Mesothelial cell of epicardium (in vitro differentiated cells): ENCODE results near the gene MEX3A. TPM values are rescaled to one million over a fixed set of nuclear protein-coding genes. Genes with fewer than 3 reads are reported as not detected.
A peak's percentile ranks its signal among the peaks of the same experiment; 100 is the strongest.

ENCODE experiments used
- DNase-seq, 2 experiments: peaks; one replicate each; pipeline ENCODE4 v3.0.0; 2021; ENCODE audit warnings: low spot score in 2 of 2; ENCODE audit not compliant: unreplicated experiment in 2 of 2
- H3K27ac Mint-ChIP-seq: 2 replicates; pipeline ENCODE4 v1.8.0; 2021; ENCODE audit warnings: mixed read lengths
- H3K27me3 Mint-ChIP-seq: 2 replicates; pipeline ENCODE4 v1.8.0; 2021; ENCODE audit warnings: low read depth, mixed read lengths
- H3K36me3 Mint-ChIP-seq: 2 replicates; pipeline ENCODE4 v1.8.0; 2021; ENCODE audit warnings: mixed read lengths
- H3K4me1 Mint-ChIP-seq: 2 replicates; pipeline ENCODE4 v1.8.0; 2021; ENCODE audit warnings: mixed read lengths
- H3K4me3 Mint-ChIP-seq: 2 replicates; pipeline ENCODE4 v1.8.0; 2021; ENCODE audit warnings: mild to moderate bottlenecking, moderate library complexity, mixed read lengths
- H3K9me3 Mint-ChIP-seq: 2 replicates; pipeline ENCODE4 v1.8.0; 2021; ENCODE audit warnings: mixed read lengths
- total RNA-seq: library from RNA; stranded (reverse); gene quantifications from 3 replicates; pipeline ENCODE4 v1.2.1, GENCODE V29; 2021
- TF ChIP-seq, protein P1 (sequence below): fragments of 200-600 bp; sonication (generic); IDR thresholded peaks from one replicate; pipeline ENCODE4 v1.5.0; 2021; ENCODE audit warnings: antibody characterized with exemption; ENCODE audit not compliant: unreplicated experiment

Gene MEX3A
- total RNA-seq, 1 donor from 2014 or later, result 112 TPM

DNA sequence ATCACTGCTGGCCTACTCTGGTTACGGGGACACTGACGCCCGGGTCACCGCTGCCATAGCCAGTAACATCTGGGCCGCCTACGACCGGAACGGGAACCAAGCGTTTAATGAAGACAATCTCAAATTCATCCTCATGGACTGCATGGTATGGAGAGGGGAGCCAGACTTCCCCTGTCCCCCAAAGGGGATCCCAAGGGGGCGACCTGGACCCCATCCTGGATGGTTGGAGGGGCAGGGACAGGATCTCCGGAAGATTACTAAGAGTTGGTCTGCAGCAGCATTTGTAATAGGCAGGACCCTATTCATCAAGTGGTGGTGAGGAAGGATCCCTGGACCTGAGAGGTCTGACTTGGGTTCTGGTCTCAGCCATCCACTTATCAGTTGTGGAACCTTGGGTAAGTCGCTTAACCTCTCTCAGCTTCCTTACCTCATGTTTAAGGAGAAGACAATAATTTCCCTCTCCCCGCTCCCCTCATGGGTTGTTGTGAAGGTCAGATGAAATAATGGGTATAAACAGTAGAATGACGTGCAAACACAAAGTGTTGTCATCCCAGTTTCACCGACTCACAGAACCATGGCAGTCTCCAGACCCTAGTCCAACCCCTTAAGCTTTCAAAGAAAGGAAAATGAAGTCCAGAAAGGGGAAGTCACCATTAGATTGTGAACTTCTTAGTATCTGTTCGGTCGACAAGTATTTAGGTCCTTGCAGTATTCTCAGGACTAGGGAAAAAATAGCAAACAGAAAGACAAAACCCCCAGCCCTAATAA, 26.8 kb downstream of the MEX3A start:
- Mint-ChIP-seq H3K9me3 (no peaks in the 10 kb centered on the region), H3K4me1 (peaks cover 21% of the 10 kb centered on the region), H3K27ac (peak overlapping the region; percentile 99), H3K4me3 (peak overlapping the region; percentile 96), H3K27me3 (no peaks in the 10 kb centered on the region), H3K36me3 (no peaks in the 10 kb centered on the region)
- DNase-seq, result no peak
- TF ChIP-seq, protein P1, sequence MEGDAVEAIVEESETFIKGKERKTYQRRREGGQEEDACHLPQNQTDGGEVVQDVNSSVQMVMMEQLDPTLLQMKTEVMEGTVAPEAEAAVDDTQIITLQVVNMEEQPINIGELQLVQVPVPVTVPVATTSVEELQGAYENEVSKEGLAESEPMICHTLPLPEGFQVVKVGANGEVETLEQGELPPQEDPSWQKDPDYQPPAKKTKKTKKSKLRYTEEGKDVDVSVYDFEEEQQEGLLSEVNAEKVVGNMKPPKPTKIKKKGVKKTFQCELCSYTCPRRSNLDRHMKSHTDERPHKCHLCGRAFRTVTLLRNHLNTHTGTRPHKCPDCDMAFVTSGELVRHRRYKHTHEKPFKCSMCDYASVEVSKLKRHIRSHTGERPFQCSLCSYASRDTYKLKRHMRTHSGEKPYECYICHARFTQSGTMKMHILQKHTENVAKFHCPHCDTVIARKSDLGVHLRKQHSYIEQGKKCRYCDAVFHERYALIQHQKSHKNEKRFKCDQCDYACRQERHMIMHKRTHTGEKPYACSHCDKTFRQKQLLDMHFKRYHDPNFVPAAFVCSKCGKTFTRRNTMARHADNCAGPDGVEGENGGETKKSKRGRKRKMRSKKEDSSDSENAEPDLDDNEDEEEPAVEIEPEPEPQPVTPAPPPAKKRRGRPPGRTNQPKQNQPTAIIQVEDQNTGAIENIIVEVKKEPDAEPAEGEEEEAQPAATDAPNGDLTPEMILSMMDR, result no peak

DNA sequence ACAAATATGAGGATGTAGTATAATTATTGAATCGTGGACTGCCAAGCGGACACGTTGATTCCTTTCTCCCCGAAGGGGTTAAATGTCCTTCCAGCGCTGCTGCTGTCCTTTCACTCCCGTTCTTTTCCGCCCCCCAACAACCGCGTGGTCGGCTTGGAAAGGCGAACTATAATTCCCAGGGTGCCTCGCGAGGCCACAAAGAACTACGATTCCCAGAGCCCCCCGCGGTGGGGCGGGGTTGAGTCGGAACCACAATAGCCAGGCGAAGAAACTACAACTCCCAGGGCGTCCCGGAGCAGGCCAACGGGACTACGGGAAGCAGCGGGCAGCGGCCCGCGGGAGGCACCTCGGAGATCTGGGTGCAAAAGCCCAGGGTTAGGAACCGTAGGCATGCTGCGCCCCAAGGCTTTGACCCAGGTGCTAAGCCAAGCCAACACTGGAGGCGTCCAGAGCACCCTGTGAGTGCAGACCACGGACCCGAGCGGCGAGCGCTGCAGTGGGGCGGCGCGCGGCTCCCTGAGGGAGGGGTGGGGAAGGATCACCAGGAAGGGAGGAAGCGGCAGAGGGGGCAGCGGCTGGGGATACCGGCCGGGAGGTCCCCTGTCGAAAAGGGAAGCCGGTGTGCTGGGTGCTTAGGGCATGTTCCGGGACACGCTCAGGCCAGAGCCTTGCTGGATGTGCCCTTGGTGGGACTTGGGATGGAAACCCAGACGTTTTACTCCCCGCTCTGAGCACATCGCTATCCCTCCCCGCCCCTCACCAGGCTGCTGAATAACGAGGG, 27.6 kb downstream of the MEX3A start, which contains the start of gene LAMTOR2:
TSS of gene LAMTOR2 (plus strand) at position 283 of the 781 bp plus-strand sequence. CDS start at position 391, 108 bp downstream.
- peaks cover 21% of the 10 kb centered on the region for H3K4me1 Mint-ChIP-seq
- peaks cover 3% of the 10 kb centered on the region for H3K36me3 Mint-ChIP-seq
- H3K9me3 Mint-ChIP-seq, result no peaks in the 10 kb centered on the region
- TF ChIP-seq, protein P1, result peak; percentile 13
- no peaks in the 10 kb centered on the region for H3K27me3 Mint-ChIP-seq
- H3K27ac Mint-ChIP-seq, result peak within 1 kb of the TSS; percentile 99
- H3K4me3 Mint-ChIP-seq, result peak within 1 kb of the TSS; percentile 96
- DNase-seq, result peak; percentile 89 to 96

DNA sequence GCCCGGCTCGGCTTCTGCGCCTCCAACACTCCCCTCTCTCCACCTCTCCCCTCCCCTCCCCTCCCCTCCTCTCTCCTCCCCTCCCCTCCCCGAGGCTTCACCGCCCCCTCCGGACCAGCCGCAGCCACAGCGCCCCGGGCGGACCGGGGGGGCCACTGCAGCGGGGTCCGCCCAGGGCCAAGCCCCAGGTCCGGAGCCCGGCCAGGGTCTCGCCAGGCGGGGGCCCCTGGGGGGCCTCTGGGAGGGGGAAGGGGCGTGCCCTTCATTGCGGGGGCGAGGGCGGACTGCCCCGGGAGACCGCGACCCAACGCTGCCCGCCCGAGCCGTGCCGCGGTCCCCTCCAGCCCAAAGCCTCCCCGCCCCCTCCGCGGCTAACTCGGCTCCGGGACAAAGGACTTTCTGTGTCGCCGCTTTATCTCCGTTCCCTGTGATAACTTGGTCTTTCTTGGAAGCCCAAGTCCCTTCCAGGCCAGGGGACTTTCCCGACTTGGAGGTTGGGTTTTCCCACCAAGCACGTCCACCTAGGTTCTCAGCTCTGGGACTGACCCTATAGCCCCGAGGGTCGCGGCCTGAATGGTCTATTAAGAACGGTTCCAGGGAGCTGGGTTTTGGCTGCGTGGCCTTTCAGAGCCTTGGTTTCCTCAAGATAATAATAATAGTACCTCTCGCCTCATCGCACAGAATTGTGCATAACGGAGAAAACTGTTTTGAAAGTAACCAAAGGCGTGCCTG, 28.3 kb downstream of the MEX3A start, which contains the start of gene UBQLN4:
TSS of gene UBQLN4 (minus strand) at position 31 of the 732 bp plus-strand sequence. CDS start 97 bp downstream, outside the sequence.
- H3K4me3 Mint-ChIP-seq, result peak within 1 kb of the TSS; percentile 96
- H3K36me3 Mint-ChIP-seq, result peaks cover 8% of the 10 kb centered on the region
- peak within 1 kb of the TSS; percentile 99 for H3K27ac Mint-ChIP-seq
- peaks cover 21% of the 10 kb centered on the region for H3K4me1 Mint-ChIP-seq
- TF ChIP-seq, protein P1, result no peak
- H3K27me3 Mint-ChIP-seq, result no peaks in the 10 kb centered on the region
- DNase-seq, result peak; percentile 80 to 81
- no peaks in the 10 kb centered on the region for H3K9me3 Mint-ChIP-seq

DNA sequence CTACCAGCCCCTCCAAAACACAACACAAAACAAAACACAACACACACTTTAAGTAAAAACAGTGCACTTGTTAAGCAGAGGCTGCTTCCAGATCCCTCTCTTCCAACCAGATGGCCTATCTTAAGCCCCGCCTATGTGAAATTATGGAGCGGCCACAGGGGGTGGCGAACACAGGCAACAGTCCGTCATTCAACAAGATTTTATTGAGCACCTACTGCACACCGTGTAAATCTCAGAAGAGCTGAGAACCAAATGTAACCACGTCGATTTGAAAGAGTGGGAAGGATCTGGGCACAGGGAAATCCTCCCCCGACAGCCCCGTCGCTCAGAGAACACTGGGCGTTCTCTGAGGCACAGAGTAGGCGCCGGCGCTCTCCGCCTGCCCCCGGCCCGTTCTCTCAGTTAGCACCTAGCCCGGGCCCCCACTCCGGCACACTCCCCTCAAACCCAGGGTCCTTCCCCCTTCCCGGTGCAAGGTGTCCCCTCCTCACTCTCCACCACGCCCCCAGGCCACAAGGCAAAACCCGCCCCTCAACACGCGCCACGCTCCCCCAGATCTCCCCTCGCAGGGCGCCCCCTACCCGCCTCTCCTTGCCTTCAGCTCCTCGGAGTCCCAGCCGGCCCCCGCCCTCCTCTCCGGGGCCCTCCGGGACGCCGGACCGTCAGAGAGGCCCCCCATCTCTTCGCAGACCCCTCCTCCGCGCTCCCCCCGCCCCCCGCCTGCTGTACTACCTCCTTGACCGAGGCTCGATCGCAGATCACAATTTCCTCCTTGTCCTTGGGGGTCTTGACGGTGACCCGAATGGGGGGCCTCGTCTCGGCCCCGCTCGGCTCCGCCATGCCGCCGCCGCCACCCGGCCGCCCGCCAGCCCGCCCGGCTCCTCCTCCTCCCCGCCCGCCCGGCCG, 29.1 kb downstream of the MEX3A start:
- Mint-ChIP-seq H3K27me3 (no peaks in the 10 kb centered on the region), H3K27ac (peak overlapping the region; percentile 93), H3K4me3 (peak overlapping the region; percentile 89), H3K9me3 (no peaks in the 10 kb centered on the region), H3K4me1 (peaks cover 21% of the 10 kb centered on the region), H3K36me3 (peaks cover 15% of the 10 kb centered on the region)
- TF ChIP-seq, protein P1, result no peak
- DNase-seq, result peak; percentile 63 to 82
